Germinal center (tissue), 1 donor: ENCODE data around the gene GABRE.

Source experiments
- DNase-seq: peaks from one replicate; pipeline ENCODE4 v3.0.0; 2012; ENCODE audit warnings: mixed read lengths, low spot score

GABRE gene, protein sequence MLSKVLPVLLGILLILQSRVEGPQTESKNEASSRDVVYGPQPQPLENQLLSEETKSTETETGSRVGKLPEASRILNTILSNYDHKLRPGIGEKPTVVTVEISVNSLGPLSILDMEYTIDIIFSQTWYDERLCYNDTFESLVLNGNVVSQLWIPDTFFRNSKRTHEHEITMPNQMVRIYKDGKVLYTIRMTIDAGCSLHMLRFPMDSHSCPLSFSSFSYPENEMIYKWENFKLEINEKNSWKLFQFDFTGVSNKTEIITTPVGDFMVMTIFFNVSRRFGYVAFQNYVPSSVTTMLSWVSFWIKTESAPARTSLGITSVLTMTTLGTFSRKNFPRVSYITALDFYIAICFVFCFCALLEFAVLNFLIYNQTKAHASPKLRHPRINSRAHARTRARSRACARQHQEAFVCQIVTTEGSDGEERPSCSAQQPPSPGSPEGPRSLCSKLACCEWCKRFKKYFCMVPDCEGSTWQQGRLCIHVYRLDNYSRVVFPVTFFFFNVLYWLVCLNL

DNA sequence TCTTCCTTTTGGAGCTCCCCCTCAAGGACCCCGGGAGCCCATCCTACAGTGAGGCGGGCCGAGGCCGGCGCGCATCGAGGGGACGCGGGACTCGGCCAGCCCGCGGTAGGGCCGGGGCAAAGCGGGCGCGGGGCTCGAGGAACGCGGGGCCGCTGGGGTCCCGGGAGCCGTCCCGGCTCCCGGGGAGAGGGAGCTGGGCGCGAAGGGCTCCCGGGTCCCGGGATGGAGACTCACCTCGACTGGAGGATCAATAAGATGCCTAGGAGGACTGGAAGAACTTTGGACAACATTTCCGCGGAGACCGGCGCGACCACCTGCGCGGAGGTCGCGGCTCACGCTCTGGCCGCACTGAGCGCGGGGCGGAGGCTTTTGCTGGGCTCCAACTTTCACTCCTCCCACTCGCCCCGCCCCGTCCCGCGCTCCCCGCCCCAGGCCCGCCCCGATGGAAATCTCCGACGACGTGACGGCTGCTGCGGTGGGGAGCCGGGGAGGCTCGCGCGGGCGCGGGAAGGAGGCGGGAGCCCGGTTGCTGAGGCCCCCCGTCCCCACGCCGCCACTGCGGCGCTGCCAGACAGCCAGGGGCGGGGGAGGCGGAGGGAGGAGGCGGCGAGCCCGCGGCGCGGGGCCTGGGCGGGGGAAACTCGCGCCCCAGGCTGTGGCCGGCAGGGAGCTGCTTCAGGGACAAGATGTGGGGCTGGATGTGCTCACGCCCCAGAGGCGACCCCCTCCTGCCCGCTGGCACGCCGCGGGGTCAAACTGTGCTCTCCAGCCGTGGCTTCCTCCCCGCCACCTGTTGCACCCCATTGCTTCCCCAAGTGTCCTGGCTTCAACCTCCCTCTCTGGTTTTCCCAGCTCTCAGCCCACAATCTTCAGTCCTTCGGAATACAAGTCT lies at the start of gene GABRE:
TSS of gene GABRE (minus strand) at position 341 of the 892 bp plus-strand sequence. CDS start at position 290, 51 bp downstream.
- peak; percentile 2 for DNase-seq

DNA sequence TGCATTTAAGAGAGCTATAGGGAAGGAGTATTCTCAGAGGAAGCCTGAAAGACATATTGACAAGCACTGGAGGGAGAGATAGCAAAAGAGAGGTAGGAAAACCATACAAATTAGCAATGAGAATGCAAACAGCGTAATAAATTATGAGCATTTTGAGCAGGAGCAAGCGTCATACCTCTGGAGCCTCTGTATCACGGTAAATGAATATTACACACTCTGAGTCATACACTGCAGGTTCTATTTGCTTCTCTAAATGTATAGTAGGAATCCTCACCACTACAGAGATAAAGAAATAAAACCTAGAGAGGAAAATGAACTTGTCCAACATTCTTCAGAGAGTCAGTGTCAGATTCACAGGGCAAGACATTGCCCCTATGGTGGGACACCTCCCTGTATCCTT lies 46.4 kb upstream of the GABRE start:
- no peak for DNase-seq

DNA sequence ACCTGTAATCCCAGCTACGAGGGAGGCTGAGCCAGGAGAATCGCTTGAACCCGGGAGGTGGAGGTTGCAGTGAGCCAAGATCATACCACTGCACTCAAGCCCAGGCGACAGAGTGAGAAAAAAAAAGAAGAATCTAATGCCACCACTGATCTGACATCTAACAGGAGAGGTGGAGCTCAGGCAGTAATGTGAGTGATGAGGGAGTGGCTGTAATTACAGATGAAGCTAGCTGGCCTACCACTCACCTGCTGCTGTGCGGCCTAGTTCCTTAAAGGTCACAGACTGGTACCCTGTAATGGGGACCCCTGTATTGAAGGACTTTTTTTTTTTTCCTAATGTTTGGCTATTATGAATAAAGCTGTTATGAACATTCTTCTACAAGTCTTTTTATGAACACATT lies 25.3 kb upstream of the GABRE start:
- DNase-seq, result no peak

DNA sequence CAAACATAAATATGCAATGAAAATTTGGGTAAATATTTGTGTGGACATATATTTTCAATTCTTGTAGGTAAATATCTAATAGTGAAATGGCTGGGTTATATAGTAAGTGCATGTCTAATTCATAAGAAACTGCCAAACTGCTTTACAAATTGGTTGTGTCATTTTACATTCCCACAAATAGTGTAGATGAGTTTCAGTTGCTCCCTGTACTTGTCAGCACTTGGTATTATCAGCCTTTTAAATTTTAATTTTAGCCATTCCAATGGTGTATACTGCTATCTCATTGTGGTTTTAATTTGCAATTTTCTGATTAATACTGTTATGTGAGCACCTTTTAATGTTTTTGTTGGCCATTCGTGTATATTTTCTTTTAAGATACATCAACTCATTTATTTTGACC lies 23.1 kb upstream of the GABRE start:
- DNase-seq, result no peak

DNA sequence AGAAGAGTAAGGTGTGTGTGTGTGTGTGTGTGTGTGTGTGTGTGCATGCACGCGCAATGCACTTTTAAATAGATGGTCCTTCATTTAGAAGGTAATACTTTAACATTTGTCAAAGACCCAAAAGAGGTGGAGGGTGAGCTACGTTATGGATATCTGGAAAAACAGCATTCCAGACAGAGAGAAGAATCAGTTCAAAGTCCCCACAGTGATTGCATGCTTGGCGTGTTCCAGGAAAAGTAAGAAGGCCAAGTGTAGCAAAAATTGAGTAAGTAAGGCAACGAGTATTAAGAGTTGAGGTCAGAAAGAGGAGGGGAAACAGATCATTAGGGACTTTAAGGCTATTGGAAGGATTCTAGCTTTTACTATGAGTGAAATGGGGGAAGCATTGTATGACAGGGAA lies 21.9 kb upstream of the GABRE start:
- DNase-seq, result no peak

DNA sequence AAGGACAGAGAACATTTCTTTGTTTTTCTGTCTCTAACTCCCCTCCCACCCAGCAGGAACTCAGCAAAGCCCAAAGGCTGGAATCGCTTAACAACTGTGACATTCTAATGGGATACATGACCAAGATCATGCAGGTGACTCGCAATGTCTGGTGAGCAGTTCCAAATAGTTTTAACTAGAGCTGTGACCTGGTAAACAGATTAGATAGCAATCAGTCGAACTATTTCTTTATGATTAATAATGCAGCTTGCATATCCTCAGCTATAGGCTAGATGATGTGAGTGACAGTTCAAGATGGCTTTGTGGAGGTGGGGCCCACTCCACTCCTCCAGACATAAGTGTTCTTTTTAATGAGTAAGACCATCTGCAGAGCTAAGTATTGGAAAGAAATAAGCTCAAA lies 20.0 kb upstream of the GABRE start:
- DNase-seq, result no peak

DNA sequence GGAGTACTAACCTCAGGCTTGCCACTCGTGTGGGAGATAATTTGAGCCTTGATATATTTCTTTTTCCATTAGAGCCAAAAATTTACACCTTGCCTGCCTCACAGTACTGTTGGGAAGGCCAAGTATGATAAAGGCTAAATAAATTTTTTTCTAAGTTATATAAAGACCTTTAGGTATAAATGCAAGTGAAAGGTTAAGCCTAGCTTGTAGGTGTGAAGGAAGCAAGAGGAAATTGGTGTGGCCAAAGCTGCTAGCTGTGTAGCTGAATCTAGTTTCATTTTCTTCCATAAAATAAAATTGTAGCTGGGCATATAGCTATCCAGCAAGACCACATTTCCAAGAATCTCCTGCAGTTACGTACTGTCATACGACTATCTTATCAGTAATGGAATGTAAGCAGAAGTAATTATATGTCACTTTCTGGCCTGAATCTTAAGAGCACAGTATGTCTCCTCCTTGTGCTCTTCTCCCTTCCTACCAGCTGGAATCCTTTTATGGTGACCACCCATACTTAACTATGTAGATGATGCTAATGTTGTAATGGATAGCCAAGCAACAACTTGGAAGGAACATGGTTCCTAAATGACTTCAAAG lies 14.3 kb upstream of the GABRE start:
- DNase-seq, result no peak

DNA sequence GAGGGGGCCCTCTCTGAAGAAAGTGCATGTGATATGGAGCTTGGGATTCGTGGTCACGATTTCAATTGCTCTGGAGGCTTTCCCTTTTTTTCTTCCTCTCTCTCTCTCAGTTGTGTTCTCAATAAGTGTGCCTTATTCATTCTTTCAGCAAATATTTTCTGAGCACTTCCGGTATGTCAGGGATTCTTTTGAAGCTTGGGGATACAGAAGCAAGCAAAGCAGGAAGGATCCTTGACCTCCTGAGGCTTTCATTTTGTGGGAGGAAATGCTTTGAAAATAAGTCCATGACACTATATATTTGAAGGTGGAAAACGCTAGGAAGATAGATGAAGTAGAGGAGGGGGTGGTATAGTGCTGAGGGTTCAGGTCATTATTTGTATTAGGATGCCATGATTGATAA lies 12.6 kb upstream of the GABRE start:
- no peak for DNase-seq

DNA sequence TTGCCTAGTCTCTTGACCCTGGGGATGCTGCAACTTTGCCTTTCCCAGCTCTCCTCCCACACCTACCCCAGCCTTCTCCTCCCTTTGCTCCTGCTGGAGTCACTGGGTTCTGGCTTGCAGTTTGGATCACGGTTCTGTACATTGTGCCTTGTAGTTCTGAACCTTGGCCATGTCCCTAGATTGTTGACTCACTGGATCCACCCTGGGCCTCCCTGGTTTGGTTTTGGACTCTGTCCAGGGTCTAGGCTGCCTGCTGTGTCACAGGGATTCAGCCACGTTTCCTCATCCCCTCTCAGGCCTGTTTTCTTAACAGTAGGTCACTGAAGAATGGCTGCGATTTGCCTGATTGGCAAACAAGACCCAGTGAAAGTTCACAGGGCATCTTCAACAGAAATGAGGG lies 11.5 kb upstream of the GABRE start:
- DNase-seq, result no peak

DNA sequence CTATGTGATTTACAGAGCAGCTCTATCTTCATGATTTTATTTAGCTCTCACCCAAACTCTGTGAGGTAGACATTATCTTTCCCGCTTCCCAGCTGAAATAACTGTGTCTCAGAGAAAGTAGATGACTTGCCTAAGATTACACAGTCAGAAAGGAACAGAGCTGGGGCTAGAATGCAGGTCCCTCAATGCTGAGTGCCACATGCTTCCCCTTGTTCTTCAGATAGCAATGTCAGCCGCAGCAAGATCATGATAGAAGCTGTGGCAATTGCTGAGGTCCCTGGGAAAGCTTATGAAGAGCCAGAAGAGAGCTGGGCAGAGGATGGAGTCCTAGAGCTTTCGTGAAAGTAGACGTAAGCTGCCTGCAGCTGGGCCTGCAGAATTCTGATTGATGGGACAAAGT lies 11.1 kb upstream of the GABRE start:
- no peak for DNase-seq

DNA sequence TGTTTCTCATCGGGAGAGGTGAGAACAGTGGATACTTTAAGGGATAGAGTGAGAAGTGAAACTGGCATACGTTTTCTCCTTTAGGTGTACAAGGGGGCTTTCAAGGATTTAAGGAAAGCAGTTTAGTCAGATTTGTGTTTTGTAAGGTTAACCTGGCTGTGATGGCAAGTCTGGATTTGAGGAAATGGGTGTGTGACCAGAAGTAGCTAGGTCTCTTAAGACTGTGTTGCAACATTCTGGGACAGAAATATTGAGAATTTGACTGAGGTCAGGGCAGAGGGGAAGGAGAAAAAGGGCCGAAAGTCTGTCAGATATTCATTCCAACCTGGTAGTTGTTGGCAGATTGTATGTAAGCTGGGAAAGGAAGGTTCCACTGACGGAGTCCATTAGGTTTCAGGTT lies 10.4 kb upstream of the GABRE start:
- DNase-seq, result no peak

DNA sequence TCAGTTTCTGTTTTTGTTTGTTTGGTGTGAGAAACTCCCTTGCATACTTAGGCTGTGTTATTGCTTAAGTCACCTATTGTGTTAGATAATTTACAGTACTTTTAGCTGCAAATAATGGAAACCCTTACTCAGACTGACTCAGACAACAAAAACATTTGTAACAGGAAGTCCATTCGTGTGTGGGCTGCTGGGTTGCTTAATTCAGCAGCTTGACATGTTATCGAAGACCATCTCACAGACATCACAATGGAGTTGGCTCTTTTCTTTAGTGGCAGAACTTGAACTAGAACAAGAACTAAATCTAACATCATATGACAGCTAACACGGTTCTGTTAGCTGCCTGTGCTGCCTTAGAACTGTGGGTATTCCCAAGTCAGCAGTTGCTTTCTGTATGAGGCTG lies 9.9 kb upstream of the GABRE start:
- DNase-seq, result no peak

DNA sequence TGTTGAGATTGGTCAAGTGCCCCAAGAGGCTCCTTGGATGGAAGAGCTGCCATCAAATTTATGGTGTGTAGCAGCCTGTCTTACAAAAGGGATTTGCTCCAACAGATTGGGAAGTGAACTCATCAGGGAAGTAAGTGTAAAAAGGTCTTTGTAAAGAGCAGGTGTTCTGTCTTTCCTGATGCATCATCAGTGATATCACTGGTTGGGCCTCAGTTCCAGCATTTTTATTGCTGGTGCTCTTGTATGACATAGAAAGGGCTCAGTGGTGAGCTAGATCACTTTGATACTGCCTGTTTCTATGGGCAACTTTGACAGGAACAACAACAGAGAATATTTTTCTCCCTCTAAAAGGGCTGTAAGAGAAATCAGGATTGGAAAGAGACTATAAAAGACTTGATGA lies 8.7 kb upstream of the GABRE start:
- no peak for DNase-seq

DNA sequence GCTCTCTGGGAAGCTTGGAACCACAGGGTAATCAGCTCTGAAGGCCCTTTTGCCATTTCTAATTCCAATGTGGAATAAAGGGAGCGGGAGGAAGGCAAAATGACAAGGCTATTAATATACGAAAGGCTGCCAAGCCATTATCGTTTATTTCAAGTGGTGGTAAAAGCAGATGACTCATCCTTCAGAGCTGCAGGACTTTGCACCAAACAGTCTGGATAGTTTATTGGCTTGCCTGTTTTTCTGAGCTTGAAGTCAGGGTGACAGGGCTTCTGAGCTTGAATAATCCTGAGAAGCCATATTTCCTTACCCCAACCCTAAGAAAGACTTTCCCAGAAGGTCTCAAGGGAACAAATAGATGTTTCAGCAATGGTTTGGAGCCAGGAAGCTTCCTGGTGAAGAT lies 7.7 kb upstream of the GABRE start:
- DNase-seq, result no peak

DNA sequence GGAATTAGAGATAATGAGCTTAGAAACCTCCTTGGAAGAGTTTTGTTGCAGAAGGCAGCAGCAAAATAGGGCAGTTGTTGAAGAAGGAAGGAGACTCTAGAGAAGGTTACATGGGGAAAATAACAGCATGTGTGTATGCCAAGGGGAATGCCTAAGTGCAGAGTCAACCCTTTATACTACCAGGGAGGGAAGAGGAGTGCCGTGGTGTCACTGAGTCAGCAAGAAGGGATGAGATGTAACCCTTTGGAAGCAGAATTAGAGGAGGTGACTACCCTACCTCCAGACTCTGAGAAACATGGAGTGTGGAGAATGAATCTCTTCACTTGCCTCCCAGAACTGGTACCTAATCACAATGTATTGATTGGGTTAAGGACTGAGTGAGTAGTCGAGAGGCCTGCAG lies 6.7 kb upstream of the GABRE start:
- no peak for DNase-seq

DNA sequence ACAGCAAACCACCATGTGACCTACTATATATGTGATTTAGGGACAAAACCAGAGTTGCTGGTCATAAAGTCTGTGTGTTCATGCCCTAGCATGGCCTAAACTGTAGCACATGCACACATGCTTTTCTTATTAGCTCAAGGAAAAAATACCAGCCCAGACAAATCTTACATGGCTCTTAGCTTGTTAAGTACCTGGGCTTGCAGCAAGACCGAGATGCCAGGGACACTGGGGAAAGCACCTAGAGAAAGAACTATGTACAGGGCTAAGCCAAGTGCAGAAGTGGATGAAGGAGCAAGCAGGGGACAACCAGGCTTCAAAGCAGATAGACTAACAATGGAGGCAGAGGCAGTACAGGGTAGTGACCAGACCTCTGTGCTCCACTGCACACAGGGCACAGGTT lies 3.4 kb upstream of the GABRE start:
- DNase-seq, result no peak

DNA sequence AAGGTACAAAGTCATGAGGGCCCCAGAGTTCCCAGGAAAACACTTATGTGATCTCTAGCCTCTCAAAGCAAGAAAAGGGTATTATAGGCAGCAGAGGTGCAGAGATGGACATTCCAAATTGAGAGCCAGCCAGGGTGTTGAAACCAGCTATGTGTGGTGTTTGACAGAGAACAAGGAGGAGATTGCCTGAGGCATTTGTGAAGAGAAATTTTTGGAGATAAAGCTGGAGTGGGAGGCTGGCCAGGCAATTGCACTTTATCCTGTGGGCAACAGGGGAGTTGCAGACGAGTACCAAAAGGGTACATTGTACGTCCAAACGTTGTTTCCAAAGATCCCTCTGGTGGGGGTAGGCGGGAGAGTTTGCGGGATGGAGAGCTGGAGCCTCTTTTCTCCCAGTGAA lies 2.5 kb upstream of the GABRE start:
- no peak for DNase-seq

DNA sequence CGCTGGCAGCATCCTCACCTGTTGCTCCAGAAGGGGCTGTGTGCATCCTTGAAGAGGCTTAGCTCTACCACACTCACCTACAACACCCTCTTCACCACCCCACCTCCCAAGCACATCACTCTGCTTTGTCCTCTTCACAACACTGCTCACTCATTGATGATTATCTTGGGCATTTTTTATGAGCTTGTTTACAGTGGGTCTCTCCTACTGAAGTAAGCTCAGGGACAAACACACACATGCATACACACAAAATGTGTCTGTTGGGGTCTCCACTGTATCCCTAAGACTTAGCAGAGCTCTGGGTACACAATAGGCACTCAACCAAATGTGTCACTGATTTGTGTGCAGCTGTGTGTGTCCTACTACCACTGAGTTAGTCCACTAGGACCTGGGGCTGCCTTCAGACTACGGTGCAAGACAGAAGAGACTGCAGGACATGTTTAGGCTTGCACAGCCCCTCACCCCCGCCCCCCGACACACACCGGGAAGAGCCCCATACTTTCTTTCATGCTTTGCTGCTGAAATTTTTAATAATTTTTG lies 1.3 kb upstream of the GABRE start:
- DNase-seq, result no peak

DNA sequence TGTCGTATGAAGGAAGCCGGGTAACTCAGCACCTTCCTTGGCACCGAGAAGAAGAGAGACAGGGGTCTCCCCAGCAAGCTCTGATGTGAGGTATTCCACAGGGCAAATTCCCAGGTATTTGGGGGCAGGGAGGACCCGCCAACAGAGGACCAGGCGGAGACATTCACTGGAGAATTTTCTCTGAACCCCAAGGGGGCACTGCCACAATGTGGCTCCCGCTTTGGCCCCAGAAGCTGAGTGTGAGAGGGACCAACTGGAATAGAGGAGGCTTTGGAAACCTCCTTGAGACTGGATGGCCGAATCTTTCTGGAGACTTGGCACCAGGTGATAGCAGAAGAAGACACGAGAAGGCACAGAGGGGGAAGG lies 735 bp upstream of the GABRE start:
- no peak for DNase-seq

DNA sequence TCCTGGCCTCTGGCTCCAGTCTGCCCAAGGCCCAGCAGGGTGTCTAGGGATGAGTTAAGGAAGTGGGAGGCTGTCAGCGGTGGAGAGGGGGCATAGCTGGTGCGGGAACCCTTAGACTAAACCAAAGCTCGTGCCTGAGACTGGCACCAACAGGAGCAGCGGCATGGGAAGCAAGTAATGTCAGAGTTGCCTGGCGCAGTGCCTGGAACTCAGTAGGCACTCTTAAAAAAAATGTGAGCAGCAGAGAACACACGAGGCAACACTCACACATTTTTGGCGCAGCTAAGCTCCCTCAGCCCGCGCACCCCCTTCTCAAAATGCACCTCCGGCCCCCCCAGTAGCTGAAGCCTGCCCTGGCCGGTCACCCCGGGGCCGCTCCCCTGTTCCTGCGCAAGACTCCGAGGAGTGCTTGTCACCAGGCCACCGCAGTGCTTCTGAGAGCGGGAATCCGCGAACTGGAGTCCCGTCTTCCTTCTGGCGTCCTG lies 583 bp downstream of the GABRE start:
- no peak for DNase-seq

DNA sequence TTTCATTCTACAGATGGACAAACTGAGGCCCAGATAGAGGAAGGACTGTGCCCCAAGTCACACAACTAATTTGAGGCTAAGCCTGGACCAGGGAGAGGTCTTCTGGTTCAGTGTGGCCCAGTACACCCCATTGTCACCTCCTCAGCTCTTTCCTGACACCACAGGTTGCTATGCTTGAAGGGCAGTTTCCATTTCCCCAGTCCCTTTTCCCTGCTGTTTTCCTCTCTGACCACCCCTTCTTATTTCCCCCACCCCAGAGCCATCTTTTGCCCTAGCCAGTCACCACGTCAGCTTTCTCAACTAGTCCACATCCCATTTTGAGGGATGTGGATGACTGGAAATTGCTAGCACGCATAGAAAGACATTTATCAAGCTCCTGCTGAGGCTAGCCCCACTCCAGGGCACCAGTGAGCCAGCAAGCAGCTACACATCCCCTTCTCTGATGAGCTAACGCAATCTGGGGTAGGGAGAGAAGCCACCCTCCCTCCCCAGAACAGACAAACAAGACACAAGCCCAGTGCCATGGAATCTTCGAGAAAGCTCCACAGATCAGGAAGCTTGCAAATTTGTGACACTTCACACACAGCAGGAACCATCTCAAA lies 1.3 kb downstream of the GABRE start:
- no peak for DNase-seq

DNA sequence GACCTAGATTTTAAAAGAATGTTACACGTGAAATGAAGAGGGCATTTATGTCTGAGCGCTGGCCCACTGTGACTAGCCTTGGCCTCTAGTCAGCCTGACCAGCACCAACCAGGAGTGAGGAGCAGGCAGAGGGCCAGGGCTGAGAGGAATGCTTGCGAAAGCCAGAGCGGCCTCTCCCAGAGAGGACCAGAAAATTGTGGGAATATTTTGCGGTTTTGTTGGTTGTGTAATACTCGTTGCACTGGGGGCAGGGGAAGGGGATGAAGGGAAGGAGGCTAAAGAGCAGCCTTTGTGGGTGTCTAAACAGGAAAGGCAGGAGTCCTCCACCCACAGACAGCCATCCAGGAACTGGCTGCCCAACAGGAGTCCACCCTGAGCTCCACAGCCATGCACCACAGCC lies 3.8 kb downstream of the GABRE start:
- no peak for DNase-seq
